ENCODE measurements around the gene TMOD3. TPM values are rescaled to one million over a fixed set of nuclear protein-coding genes. Genes with fewer than 3 reads are reported as not detected.

The TMOD3 gene
- total RNA-seq, 1 donor from 2014 or later, result 75.4 TPM

DNA sequence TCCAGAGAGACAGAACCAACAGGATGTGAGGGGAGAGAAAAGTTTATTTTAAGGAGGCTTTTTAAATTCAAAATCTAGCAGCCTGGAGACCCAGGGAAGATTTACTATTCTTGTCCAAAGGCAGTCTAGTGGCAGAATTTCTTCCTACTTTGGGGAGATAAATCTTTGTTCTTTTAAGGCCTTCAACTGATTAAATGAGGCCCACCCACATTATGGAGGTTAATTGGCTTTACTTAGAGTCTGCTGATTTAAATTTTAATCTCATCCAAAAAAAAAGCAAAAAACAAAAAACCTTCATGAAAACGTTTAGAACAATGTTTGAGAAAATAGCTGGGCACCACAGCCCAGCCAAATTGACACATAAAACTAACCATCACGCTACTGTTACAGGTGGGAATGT, 41.3 kb downstream of the TMOD3 start:
- TF ChIP-seq CTCF (IDR thresholded peaks at IDR 0.05), result no peak
- H3K36me3 Mint-ChIP-seq (ENCODE audit: unreplicated experiment), result peaks cover 30% of the 10 kb centered on the region
- no peaks in the 10 kb centered on the region for H3K27me3 Mint-ChIP-seq (ENCODE audit: unreplicated experiment)
- peaks cover 52% of the 10 kb centered on the region for H3K4me1 Mint-ChIP-seq (ENCODE audit: unreplicated experiment)
- H3K27ac Mint-ChIP-seq (ENCODE audit: unreplicated experiment), result no peak overlapping the region
- no peak for DNase-seq (ENCODE audit: extremely low spot score, unreplicated experiment)
- no peaks in the 10 kb centered on the region for H3K9me3 Mint-ChIP-seq (ENCODE audit: unreplicated experiment)
- H3K4me3 Mint-ChIP-seq (ENCODE audit: unreplicated experiment), result no peak overlapping the region

GRCh38 chr15:51874751-51875644, 45.5 kb downstream of the TMOD3 start:
- no peak for DNase-seq (ENCODE audit: extremely low spot score, unreplicated experiment)
- peak overlapping the region; percentile 95 for H3K27ac Mint-ChIP-seq (ENCODE audit: unreplicated experiment)

DNA sequence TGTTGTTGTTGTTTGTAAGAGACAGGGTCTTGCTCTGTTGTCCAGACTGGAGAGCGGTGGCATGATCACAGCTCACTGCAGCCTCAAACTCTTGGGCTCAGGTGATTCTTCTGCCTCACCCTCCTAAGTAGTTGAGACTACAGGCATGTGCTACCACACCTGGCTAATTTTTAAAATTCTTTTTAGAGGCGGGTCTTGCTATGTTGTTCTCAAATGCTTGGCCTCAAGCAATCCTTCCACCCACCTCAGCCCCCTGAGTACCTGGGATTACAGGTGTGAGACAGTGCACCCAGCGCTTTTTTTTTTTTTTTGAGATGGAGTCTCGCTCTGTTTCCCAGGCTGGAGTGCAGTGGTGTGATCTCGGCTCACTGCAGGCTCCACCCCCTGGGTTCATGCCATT, 46.7 kb downstream of the TMOD3 start:
- peaks cover 24% of the 10 kb centered on the region for H3K36me3 Mint-ChIP-seq (ENCODE audit: unreplicated experiment)
- peak overlapping the region; percentile 95 for H3K27ac Mint-ChIP-seq (ENCODE audit: unreplicated experiment)
- TF ChIP-seq CTCF (IDR thresholded peaks at IDR 0.05), result no peak
- peaks cover 61% of the 10 kb centered on the region for H3K4me1 Mint-ChIP-seq (ENCODE audit: unreplicated experiment)
- H3K4me3 Mint-ChIP-seq (ENCODE audit: unreplicated experiment), result no peak overlapping the region
- DNase-seq (ENCODE audit: extremely low spot score, unreplicated experiment), result no peak
- no peaks in the 10 kb centered on the region for H3K9me3 Mint-ChIP-seq (ENCODE audit: unreplicated experiment)
- H3K27me3 Mint-ChIP-seq (ENCODE audit: unreplicated experiment), result no peaks in the 10 kb centered on the region

More at GRCh38 chr15:51874751-51875644, 45.5 kb downstream of the TMOD3 start:
- Mint-ChIP-seq H3K36me3 (ENCODE audit: unreplicated experiment) (peaks cover 34% of the 10 kb centered on the region), H3K4me3 (ENCODE audit: unreplicated experiment) (peak overlapping the region; percentile 42), H3K4me1 (ENCODE audit: unreplicated experiment) (peaks cover 49% of the 10 kb centered on the region), H3K27me3 (ENCODE audit: unreplicated experiment) (no peaks in the 10 kb centered on the region), H3K9me3 (ENCODE audit: unreplicated experiment) (no peaks in the 10 kb centered on the region)
- TF ChIP-seq CTCF (IDR thresholded peaks at IDR 0.05), result no peak

GRCh38 chr15:51878446-51879386, 49.3 kb downstream of the TMOD3 start:
- H3K27ac Mint-ChIP-seq (ENCODE audit: unreplicated experiment), result peak overlapping the region; percentile 83
- peaks cover 78% of the 10 kb centered on the region for H3K4me1 Mint-ChIP-seq (ENCODE audit: unreplicated experiment)
- no peak for TF ChIP-seq CTCF (IDR thresholded peaks at IDR 0.05)
- no peaks in the 10 kb centered on the region for H3K27me3 Mint-ChIP-seq (ENCODE audit: unreplicated experiment)
- DNase-seq (ENCODE audit: extremely low spot score, unreplicated experiment), result no peak
- H3K36me3 Mint-ChIP-seq (ENCODE audit: unreplicated experiment), result peaks cover 9% of the 10 kb centered on the region
- no peak overlapping the region for H3K4me3 Mint-ChIP-seq (ENCODE audit: unreplicated experiment)
- H3K9me3 Mint-ChIP-seq (ENCODE audit: unreplicated experiment), result no peaks in the 10 kb centered on the region
